GM18517 (cell line): ENCODE results near the gene UBA3.
A peak's percentile ranks its signal among the peaks of the same experiment; 100 is the strongest.

Experiments used
- ATAC-seq: cut with Tn5 transposase; IDR thresholded peaks from one replicate; pipeline ENCODE4 v1.9.1; 2021; ENCODE audit warnings: mild to moderate bottlenecking, moderate library complexity; ENCODE audit not compliant: unreplicated experiment

Gene UBA3

DNA sequence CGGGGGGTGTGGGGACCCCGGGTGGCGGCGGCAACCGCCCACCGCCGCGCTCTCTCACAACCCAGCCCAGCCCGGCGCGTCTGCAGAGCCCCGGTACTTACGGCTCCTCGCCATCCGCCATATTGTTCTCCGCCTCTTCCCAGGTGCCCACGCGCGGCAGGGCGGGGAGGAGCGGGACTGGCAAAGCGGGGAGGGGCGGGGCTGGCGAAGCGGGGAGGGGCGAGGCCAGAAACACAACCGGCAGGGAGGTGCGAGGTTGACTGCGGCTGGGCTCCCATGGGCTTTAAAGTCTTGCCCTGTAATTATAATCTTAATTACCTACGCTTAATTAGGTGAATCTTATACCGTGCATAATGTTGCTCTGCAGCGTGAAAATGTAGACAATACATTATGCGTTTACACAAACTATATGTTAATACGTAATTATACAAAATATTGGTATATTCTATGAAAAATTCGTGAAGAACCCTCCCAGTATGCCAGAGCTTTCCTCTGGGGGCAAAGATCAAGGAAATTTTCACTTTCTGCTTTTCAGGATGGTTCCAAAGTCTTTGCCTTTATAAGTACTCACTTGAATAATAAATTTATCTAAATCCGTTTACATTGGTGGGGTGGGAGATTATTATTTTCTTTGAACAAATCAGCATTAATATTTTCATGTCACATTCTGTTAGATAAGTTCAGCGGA lies at the start of gene UBA3:
UBA3 (minus strand) TSS at position 133 of the 688 bp plus-strand sequence; CDS start at position 121, 12 bp downstream.
- peak; percentile 31 for ATAC-seq

DNA sequence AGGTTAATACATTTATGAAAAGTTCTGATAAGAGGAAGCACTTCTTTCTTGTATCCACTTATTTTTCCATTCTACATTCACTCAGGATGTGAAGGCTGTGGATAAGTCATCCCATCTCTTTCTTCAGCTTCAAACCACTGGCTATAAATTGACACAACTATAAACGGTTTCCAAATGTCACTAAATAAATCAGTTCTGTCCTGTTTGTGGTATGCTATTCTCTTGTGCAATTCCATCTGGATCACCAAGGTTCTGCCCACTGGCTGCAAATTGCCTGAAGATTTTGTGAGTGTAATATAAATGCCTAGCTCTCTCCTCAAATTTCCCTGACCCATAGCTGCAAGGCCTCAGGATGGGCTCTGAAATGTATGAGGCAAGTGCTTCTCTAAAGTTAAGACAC lies 49.4 kb upstream of the UBA3 start:
- ATAC-seq = no peak

DNA sequence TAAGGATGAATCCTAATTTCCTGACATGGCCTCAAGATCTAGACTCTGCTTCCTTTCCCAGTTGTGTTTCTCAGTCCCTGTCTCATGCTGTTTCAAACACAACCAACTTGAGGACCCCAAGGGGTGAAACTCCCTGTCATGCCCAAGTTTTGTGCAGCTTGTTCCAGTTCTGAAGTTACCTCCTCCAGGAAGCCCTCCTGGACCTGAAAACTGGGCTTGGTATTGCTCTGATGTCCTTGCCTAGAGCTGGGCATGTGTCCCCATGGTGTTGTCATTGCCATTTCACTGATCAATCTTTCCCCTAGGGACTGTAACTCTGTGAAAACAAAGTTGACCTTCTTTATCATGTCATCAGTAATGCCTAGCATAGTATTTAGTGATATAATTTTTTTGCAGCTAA lies 48.3 kb upstream of the UBA3 start:
- no peak for ATAC-seq

DNA sequence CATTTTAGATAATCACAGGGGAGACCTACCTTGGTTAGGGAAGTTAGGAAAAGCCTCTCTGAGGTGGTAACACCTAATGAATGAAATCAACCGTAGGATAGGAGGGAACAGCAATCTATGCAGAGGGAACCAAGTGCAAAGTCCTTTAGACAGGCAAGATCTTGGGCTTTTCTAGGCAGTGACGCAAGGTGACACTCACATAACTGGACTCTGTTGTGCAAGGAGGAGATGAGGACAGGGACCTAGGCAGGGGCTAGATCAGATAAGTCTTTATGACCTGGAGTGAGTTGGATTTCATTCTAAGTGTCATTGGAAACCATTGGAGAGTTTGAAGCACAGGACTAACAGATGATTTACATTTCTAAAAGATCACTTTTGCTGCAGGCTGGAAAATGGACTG lies 46.8 kb upstream of the UBA3 start:
- no peak for ATAC-seq

DNA sequence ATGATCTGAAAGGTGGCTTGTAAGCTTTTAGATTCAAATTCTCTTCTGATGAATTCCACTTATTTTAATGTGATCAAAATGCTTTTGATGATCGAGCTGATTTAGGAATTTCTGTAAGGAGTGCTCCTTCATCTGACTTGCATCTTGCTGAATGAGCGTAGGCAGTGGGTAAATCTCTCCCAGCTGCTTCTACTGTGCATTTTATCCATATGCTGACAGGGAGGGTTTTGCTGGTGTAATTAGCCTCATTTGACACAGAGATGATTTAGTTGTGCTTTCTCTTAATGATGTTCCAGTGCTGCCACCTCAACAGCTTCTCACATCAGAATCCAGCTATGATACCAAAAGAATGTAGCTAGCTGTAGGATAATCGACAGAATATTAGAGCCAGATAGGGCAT lies 46.1 kb upstream of the UBA3 start:
- ATAC-seq = no peak

DNA sequence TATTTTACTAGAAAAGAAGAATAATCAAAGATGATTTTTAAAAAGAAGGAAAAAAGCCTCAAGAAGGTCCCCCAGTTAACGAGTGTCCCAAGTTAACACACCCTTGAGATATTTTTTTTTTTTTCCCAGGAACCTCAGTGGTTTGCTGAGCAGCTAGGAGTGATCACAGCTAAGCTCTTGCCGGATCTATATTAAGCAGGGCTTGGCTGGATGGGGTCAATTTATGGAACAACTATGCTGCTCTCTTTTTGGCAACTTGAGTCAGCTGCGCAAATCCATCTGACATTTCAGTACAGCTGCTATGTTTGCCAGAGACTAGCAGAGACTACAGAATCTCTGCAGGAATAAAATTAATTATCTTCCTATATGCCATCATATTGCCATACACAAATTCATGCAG lies 42.2 kb upstream of the UBA3 start, which contains the start of gene LMOD3:
LMOD3 (minus strand) TSS at position 193 of the 400 bp plus-strand sequence. CDS start 209 bp downstream, outside the sequence.
- no peak for ATAC-seq

DNA sequence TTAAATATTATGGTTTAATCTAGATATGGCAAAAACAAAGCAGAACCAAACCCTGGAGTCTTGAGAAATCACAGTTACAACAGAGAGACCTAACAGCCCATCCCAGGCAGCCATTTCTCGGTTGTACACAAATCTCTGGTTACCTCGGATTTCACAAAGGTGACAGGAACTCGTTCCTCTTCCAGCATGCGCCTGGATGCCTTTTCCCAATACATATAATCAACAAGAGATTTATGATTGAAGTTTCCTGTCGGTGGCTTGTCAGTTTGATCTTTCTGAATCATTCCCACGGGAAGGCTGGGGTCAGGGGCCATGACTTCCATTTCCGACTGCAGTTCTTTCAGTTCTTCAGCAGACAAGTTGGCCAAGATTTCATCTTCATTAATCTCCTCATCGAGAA lies 41.8 kb upstream of the UBA3 start:
- ATAC-seq = no peak

DNA sequence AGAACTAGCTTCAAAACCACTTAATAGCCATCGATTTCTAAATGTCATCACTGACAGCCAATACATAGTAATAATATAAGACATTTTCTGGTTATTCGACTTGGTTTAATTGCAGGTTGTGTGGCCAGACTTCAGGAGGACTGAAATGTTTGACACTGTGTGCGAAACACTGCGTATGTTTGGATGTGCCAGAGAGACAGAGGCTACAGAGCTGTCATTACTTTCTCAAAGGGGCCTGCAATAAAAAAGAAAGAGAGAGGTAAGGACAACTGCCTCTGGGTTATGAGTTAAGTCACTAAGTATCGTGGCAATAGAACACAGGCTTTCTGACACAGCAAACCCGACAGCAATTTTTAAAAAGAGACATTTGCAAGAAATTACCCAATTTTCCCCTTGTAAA lies 41.3 kb upstream of the UBA3 start:
- ATAC-seq = no peak

DNA sequence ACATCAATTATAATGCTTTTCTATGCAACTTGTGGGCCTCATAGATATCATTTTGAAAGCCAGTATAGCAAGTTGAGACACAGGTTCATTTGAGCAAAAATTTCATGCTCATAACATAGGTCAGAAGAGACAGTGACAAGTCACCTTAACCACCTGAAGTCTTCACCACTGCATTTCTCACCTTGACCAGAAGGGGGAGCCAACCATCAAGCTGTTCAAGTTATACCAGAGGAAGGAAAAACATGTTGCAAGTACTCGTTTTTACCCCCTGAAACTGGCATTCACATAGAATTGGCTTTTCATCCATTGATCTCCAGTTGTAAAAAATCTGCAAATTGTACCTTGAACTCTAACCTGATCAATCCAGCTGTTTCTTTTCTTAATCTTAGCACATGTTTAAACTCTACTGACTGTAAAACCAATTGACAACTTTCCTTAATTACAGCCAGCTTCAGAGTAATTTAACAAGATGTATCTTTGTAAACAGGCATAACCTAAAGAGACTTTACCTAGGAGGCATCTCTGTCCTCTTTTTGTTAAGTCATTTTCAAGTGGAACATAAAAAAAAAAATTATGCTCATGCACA lies 40.8 kb upstream of the UBA3 start:
- ATAC-seq = peak; percentile 86

DNA sequence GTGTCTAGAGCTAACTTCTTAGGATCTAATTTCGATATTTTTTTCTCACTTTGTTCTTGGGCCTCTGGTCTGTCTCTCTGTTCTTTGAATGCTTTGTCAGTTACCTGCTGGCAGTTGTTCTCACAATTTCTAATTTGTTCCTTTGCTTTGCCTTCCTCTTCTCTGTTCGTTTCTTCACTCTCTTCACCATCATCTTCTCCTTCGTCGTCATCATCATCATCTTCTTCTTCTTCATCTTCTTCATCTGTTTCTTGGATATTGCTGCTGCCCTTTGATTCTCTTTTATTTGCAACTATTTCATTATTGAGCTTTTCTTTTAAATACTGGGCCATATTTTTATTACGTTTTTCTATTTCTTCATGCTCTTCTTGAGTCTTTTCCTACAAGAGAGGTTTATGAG lies 39.5 kb upstream of the UBA3 start:
- ATAC-seq = no peak

DNA sequence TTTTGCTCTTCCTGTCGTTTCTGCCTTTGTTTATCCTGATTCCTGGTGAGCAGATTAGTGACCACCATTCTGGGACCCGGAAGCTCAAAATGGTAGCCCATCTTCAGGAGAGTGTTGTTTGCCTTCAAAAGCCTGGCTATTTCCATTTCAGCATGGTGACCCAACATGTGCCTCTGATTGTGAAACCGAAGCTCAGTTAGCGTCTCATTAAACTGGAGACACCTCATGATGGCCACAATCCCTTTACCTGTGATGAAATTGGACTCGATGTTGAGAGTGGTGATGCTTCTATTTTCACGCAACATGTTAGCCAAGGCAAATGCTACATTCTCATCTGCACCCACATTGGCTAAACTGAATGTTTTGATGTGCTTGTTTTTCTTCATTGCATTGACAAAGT lies 39.0 kb upstream of the UBA3 start:
- no peak for ATAC-seq

DNA sequence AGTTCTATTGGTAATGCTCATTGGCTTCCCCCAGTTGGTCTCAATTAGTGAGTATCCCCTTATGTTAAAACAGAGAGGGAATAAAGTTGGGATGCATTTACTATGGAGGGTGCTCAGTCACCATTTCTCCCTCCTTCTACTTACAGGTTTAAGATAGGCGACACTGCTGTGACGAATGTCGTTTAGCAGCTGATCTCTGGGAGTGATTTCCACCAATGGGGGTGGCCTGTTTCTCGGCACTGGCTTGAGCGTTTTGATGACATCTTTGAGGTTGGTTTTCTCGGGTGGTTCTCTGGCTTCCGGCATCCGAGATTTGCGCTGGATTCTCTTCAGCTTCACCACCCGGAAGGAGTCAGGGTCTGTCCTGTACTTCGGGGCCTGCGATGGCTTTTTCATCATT lies 38.4 kb upstream of the UBA3 start:
- ATAC-seq = no peak

DNA sequence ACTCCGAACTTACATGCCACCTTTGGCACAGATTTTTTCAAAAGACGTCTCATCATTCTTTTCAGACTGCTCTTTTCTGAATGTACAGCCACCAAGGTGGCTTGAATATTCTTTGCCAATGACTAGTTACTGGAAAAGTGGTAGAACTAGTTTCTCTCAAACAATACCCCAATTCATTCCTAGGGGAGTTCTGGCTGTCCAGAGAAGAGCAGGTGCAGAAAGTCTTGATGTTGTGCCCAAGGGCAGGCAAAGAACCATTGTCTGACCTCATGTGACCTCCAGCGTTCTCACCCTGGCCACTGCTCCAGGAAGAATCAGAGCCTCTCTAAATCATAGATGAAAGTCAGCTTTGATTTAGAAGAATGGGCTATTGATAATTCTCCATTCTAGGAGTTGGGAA lies 36.7 kb upstream of the UBA3 start:
- no peak for ATAC-seq

DNA sequence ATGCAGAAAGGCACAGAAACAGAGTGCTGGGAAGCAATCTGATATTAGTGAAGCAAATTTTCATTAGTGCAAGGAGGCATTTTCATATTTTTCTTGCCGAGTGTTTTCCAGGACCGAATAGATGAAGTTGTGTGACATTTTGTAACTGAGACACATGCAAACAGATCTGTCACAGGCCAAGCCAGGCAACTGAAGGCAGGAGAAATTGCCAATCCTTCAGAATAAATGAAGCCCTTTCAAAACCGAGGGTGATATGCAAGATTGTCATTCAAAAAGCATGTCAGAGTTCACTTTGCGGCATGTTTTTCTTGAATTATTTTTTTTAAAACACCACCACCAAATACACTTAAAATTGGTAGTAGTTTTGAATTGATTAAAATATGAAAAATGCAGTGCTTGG lies 36.0 kb upstream of the UBA3 start:
- ATAC-seq = no peak

DNA sequence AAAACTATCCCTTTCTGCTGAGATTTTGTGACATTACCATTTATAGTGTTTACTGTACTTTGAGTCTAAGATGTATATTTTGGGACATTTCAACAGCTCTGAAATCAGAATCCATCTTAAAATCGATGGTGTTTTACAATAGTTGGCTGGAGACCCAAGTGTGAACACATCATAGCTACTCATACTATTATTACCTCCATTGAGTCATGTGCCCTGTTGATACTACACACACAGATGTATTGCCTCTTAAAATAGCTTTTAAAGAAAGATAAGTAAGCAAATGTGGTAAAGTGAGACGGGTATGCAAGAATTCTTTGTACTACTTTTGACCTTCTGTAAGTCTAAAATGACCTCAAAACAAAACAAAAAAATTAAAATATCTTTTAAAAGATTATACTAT lies 35.6 kb upstream of the UBA3 start:
- ATAC-seq = no peak

DNA sequence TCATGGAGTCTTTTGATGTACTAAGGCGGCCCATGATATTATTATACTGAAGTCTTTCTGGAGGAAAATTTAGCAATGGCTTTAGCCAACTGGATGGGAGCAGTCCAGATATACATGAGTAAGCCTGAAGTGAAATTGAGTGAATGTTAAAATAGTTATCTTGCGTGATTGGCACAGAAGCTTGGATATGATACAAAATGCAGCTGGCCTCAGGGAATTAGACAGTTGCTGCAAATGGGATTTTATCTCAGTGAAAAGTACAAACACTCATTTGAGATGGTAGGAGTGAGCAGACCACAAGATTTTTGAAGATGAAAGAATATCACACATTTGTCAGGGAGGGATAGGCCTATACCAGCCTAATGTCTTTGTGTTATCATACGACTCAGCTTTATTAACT lies 33.4 kb upstream of the UBA3 start:
- no peak for ATAC-seq

DNA sequence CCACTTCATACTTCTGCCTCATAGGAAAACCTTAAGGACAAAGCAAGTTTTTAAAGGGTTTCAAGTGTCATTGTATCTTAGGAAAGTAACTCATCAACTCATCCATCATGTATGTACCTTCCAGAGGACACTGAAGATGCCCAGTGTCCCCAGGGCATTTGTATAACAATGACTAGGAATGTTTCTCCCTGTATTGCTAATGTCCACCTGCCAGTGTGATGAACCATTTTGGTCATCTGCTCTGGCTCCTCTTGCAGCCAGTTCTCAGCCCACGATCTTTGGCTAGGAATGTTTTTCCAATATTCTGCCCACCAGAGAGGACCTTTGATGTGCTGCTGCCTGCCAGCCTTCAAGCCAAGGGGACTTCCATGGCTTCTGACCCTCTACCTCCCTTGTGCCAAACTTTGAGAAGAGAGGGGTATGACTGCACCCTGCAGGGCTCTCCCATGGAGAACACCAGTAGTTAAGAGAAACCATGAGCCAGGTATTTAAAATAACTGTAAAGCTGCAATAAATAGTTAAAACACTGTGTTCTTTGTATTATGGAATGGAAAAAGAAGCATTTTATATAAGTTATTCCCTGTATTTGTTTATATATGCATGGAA lies 30.9 kb upstream of the UBA3 start:
- no peak for ATAC-seq

DNA sequence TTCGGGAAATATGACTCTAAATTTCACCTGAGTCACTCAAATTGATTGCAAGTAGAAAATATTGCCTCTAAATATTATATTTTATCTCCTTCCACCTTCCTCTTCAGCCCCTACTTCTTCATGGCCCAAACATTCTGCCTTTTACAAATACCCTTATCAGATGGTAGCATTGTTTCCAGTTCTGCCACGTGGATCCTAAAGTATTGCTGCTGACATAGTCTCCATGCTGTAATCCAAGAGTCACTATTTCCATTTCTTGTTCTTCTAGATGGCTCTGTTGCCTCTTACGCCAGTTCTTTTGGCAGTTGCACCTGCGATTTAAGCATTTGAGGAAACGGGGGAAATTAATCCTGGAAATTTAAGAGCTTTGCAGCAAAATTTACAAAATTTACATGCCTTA lies 28.6 kb upstream of the UBA3 start:
- no peak for ATAC-seq

DNA sequence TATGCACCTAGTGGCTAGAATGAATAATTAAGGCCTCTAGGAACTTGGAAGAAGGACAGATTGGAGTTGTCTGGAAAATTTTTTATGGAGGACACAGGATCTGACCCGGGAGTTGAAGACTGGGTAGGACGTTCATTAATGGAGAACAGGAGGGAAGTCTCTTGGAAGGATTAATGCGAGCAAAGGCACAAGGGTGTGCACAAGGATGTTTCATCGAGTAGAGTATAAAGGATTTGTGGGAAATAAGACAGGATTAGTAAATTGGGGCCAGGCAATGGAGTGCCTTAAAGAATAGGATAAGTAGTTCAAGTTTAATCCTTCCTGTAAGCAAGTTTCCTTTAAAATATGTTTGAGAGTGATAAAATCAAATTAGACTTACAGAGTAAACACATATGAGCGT lies 27.7 kb upstream of the UBA3 start:
- ATAC-seq = no peak

DNA sequence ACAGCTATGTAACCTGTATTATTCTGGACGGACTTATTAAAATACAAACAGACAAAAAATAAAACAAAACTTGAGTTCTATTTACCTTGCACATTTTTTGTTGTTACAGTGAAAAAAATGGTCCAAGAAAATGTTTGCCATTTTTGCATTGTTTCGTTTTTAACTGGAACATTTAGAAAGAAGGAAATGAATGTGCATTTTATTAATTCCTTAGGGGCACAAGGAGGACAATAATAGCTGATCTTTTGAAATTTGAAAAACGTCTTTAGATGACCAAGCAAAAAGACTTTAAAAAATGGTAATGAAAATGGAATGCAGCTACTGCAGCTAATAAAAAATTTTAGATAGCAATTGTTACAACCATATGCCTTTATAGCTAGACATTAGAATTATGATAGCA lies 25.2 kb upstream of the UBA3 start:
- no peak for ATAC-seq

DNA sequence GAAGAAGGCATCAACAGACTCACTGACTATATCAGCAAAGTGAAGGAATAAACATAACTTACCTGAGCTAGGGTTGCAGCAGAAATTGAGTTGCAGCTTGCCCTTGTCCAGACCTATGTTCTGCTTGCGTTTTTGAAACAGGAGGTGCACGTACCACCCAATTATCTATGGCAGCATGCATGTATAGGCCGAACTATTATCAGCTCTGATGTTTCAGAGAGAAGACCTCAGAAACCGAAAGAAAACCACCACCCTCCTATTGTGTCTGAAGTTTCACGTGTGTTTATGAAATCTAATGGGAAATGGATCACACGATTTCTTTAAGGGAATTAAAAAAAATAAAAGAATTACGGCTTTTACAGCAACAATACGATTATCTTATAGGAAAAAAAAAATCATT lies 24.4 kb upstream of the UBA3 start:
- ATAC-seq = no peak

DNA sequence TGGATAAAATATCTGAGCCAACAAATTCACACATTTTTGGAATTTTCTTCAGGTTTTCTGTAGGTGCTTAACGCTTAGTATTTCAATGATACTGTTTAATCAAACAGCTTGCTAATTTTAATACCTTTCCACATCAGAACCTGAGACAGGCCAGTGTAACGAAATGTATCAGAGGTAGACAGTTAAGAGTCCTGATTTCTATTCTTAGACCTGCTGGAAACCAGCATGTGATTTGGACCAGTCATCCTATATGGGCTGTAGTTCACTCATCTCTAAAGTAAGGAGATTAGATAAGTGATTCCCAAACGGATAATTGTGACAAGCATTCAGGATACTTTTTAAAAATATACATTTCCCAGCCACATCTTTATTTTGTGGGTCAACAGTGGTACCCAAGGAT lies 23.0 kb upstream of the UBA3 start:
- ATAC-seq = no peak

DNA sequence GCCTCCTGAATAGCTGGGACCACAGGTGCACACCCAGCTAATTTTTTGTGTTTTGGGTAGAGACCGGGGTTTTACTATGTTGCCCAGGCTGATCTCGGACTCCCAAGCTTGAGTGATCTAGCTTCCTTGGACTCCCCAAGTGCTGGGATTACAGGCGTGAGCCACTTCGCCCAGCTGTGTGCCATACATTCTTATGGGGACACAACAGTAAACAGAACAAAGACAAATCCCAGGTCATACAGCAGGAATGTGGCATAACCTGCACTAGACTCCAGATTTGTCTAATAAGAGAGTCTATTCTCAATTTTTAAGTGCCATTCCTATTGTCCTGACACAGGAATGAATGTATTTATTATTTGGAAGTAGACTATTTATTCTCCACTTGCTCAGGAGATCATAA lies 22.2 kb upstream of the UBA3 start:
- ATAC-seq = no peak
